ENCODE data around the gene CREB5. TPM values are rescaled to one million over a fixed set of nuclear protein-coding genes. Genes with fewer than 3 reads are reported as not detected.

The CREB5 gene
- total and polyA plus RNA-seq, 2 donors (not counting 3 experiments of a cell fraction or from before 2014, with no cell fraction given): 19.6 to 28.4 TPM

DNA sequence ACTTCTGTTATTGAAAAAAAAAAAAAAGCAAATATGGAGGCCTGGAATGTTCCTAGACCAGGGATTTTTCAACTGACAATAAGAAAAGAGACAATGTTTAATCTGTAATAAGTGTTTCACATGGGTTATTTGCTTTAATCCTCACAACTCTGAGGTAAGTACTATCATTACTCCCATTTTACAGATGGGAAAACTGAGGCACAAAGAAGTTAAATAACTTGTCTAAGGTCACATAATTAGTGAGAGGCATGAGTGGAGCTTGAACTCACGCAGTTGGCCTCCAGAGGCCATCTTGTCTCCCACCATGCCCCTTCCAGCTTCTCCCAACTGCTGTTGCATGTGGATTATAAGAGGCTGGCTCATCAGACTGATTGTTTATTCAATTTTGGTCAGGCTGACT is 36.6 kb upstream of the CREB5 start:
- no peaks in the 10 kb centered on the region for H4K20me1 ChIP-seq (replicated peaks; ENCODE audit: control insufficient read depth, extremely low read depth, insufficient read depth, low read length)
- CTCF ChIA-PET: no interaction called here
- POLR2A ChIA-PET: no interaction called here
- intact Hi-C loops (cut with micrococcal nuclease): no loop called here
- no peak overlapping the region for H3K27ac ChIP-seq (ENCODE audit: insufficient read depth, low read depth, low read length)
- H3K27me3 ChIP-seq (ENCODE audit: control insufficient read depth in 2 of 2, insufficient read depth in 2 of 2, low read length in 2 of 2): no peaks in the 10 kb centered on the region
- TF ChIP-seq GATA2 (IDR thresholded peaks at IDR 0.05; ENCODE audit: insufficient read depth, insufficient read length, low read depth, low read length) (no peak), POLR2AphosphoS5 (IDR thresholded peaks at IDR 0.05; ENCODE audit: insufficient read depth, low read depth, low read length) (no peak), JUN (IDR thresholded peaks at IDR 0.05; ENCODE audit: borderline replicate concordance, insufficient read depth, insufficient read length, low read depth) (no peak), MAX (IDR thresholded peaks at IDR 0.05; ENCODE audit: insufficient read depth, insufficient read length) (no peak), MYC (IDR thresholded peaks at IDR 0.05; ENCODE audit: low read depth, low read length) (no peak), FOS (IDR thresholded peaks at IDR 0.05; ENCODE audit: borderline replicate concordance, insufficient read depth, low read length) (no peak), EZH2 (IDR thresholded peaks at IDR 0.05; ENCODE audit: borderline replicate concordance, low read depth, low read length, severe bottlenecking) (no peak), POLR2A (IDR thresholded peaks at IDR 0.05; ENCODE audit: low read depth, low read length) (no peak)
- TF ChIP-seq, protein P1, sequence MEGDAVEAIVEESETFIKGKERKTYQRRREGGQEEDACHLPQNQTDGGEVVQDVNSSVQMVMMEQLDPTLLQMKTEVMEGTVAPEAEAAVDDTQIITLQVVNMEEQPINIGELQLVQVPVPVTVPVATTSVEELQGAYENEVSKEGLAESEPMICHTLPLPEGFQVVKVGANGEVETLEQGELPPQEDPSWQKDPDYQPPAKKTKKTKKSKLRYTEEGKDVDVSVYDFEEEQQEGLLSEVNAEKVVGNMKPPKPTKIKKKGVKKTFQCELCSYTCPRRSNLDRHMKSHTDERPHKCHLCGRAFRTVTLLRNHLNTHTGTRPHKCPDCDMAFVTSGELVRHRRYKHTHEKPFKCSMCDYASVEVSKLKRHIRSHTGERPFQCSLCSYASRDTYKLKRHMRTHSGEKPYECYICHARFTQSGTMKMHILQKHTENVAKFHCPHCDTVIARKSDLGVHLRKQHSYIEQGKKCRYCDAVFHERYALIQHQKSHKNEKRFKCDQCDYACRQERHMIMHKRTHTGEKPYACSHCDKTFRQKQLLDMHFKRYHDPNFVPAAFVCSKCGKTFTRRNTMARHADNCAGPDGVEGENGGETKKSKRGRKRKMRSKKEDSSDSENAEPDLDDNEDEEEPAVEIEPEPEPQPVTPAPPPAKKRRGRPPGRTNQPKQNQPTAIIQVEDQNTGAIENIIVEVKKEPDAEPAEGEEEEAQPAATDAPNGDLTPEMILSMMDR (IDR thresholded peaks at IDR 0.05; ENCODE audit: extremely low read depth in 1 of 2, insufficient read depth in 1 of 2, low read depth in 1 of 2, low read length in 2 of 2): no peak
- H3K79me2 ChIP-seq (ENCODE audit: control insufficient read depth, insufficient read depth, low read length): no peaks in the 10 kb centered on the region
- H3K4me2 ChIP-seq (ENCODE audit: insufficient read depth, low read length): no peak overlapping the region
- no peaks in the 10 kb centered on the region for H3K9me3 ChIP-seq (replicated peaks; ENCODE audit: control insufficient read depth, insufficient read depth, low read length)
- no peak overlapping the region for H3K9ac ChIP-seq (replicated peaks; ENCODE audit: extremely low read depth, insufficient read depth, low read length)
- H3K4me1 ChIP-seq (ENCODE audit: control insufficient read depth, extremely low read depth, insufficient read depth, low read length): no peaks in the 10 kb centered on the region
- no peak overlapping the region for H2AFZ ChIP-seq (ENCODE audit: low read depth, low read length)
- FAIRE-seq (no peak), DNase-seq (ENCODE audit: low read depth, low spot score) (no peak)
- BruUV-seq (replicated peaks): no TSS peak
- H3K36me3 ChIP-seq (ENCODE audit: control insufficient read depth in 2 of 2, extremely low read depth in 1 of 2, insufficient read depth in 2 of 2, low read length in 2 of 2): no peaks in the 10 kb centered on the region
- no peaks in the 10 kb centered on the region for H3K9me1 ChIP-seq (replicated peaks; ENCODE audit: control insufficient read depth, extremely low read depth, insufficient read depth, low read length)
- dilution Hi-C loops (cut with MboI; ENCODE audit: extremely low pct_ligation_motif_present, low sequenced_read_pairs): no loop called here
- no peak overlapping the region for H3K4me3 ChIP-seq (replicated peaks in 1 of 3; ENCODE audit: insufficient read depth in 1 of 3, low read depth in 1 of 3, low read length in 3 of 3)

Measured in endothelial cell of umbilical vein (primary cell).